ENCODE data around the gene DNAH6.

GRCh38 chr2:84713441-84713840 is 197.1 kb downstream of the DNAH6 start:
- TF ChIP-seq POLR2A (IDR thresholded peaks at IDR 0.05) (no peak), CTCF (IDR thresholded peaks at IDR 0.05) (no peak)

All from heart left ventricle (tissue), 13 donors.